Rectal smooth muscle tissue (tissue), 1 donor: ENCODE results near the gene PLCB1.
A peak's percentile ranks its signal among the peaks of the same experiment; 100 is the strongest.

Experiments
- H3K27ac ChIP-seq: one replicate; pipeline ENCODE4 v1.7.0; 2013; ENCODE audit warnings: low read depth, low read length, inconsistent platforms
- H3K27me3 ChIP-seq: one replicate; pipeline ENCODE4 v1.7.0; 2013; ENCODE audit warnings: low read length; ENCODE audit not compliant: control insufficient read depth, insufficient read depth
- H3K36me3 ChIP-seq: one replicate; pipeline ENCODE4 v1.7.0; 2013; ENCODE audit warnings: low read length; ENCODE audit not compliant: control insufficient read depth, insufficient read depth
- H3K4me1 ChIP-seq: one replicate; pipeline ENCODE4 v1.7.0; 2013; ENCODE audit warnings: low read length; ENCODE audit not compliant: control insufficient read depth, insufficient read depth
- H3K4me3 ChIP-seq: one replicate; pipeline ENCODE4 v1.7.0; 2013; ENCODE audit warnings: low read length
- H3K9ac ChIP-seq: one replicate; pipeline ENCODE4 v1.7.0; 2013; ENCODE audit warnings: low read length

PLCB1 gene

DNA sequence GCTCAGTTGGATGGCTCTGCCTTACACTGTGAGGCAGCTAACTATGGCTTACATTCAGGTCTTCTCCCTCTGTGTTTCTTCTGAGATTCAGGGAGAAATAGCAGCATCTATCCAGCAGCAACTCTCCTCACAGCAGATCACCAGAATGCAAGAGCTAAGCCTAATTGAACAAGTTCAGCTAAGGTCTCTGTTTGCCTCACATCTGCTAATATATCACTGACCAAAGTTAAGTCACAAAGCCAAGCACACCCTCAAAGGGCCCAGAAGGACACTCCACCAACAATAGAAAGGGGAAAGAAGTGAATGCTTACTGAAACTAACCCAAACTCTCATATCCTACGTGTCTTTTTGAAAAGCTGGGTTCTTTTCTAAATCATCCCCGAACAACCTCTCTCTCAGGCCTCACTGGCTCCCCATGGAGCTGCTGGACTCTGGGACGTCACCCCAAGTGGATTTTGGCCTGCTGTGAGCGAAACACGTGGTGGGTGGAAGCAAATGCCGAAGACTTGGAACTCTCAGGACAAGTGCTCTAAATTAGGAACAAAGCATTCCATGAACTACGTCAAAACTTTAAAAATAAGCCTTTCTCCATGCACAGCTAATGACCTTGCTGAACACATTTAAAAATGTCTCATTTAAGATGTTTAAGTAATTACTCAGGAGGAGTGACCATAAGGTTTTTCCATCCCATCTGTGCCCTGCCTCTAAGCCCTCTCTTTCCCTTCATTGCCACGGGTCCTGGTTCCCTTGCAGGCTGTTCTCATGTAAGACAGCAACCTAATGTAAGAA lies 769.4 kb downstream of the PLCB1 start:
- no peaks in the 10 kb centered on the region for H3K27me3 ChIP-seq
- peak overlapping the region; percentile 52 for H3K27ac ChIP-seq
- no peak overlapping the region for H3K9ac ChIP-seq
- peaks cover 5% of the 10 kb centered on the region for H3K4me1 ChIP-seq
- no peak overlapping the region for H3K4me3 ChIP-seq
- no peaks in the 10 kb centered on the region for H3K36me3 ChIP-seq

DNA sequence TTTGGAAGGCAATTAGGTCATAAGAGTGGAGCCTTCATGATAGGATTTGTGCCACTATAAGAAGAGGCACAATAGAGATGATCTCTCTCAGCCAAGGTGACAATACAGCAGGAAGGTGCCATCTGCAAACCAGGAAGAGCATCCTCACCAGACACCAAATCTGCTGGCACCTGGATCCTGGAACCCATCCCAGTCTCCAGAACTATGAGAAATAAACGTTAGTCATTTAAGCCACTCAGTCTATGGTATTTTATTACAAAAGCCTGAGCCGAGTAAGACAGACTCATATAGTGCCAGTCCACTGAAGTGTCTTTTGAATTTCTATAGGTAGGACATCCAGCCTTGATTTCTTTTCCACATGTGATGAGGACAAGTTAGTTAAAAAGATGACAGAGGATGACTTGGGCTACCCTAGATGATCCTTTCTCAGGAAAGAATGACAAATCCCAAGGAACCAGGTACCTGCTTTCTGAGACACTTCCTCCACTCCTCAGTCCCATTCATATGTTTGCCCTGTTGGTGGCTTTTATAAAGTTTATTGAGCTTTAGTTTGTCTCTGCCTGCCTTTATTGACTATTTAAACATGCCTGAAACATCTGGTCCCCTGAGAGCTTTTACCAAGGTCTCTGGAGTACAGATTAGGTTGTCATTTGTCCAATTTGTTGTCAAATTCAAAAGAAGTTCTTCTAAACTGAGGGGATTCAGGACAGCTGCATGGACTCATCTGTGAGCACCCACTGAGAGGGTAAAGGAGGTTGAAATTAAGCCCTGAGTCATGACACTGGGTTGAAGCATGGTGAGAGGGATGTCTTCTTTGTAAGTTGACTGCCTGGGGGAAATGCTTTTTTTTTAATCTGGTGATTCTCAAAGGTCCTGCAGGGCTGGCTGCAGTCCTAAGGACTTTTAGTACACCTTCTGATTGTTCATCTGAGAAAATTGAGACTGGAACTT lies 771.9 kb downstream of the PLCB1 start:
- Histone ChIP-seq H3K4me1 (peaks cover 5% of the 10 kb centered on the region), H3K27ac (no peak overlapping the region), H3K27me3 (no peaks in the 10 kb centered on the region), H3K4me3 (no peak overlapping the region), H3K9ac (no peak overlapping the region), H3K36me3 (no peaks in the 10 kb centered on the region)

GRCh38 chr20:8909596-8909995 lies 777.5 kb downstream of the PLCB1 start:
- Histone ChIP-seq H3K9ac (no peak overlapping the region), H3K4me1 (no peaks in the 10 kb centered on the region), H3K36me3 (no peaks in the 10 kb centered on the region), H3K4me3 (no peak overlapping the region), H3K27me3 (no peaks in the 10 kb centered on the region), H3K27ac (no peak overlapping the region)

- H3K4me1 ChIP-seq: no peaks in the 10 kb centered on the region
- H3K27ac ChIP-seq: no peak overlapping the region
- H3K27me3 ChIP-seq: no peaks in the 10 kb centered on the region
- H3K36me3 ChIP-seq: no peaks in the 10 kb centered on the region
- H3K4me3 ChIP-seq: no peak overlapping the region
- H3K9ac ChIP-seq: no peak overlapping the region
Observed at GRCh38 chr20:8912096-8912495, 780.0 kb downstream of the PLCB1 start.

DNA sequence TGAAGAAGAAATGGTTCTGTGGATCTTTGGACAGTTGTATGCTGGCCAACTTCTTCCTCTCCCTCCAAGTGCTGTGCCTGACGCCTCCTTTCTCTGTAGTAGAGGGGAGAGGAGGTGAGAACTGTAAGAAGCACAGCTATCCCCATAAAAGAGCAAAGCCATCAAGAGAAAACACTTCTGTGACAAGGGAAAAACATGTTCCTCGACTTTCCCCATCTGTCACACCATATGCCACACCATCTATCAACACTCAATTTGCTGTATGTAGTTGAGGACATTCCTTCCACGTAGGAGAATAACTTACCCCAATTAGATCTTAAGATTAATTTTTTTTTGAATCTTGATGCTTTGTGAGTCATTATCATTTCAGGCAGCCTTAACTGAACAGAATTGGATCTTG lies 780.7 kb downstream of the PLCB1 start:
- H3K27me3 ChIP-seq: no peaks in the 10 kb centered on the region
- no peak overlapping the region for H3K9ac ChIP-seq
- no peak overlapping the region for H3K4me3 ChIP-seq
- H3K4me1 ChIP-seq: no peaks in the 10 kb centered on the region
- H3K27ac ChIP-seq: no peak overlapping the region
- no peaks in the 10 kb centered on the region for H3K36me3 ChIP-seq

- H3K4me3 ChIP-seq: no peak overlapping the region
- no peaks in the 10 kb centered on the region for H3K27me3 ChIP-seq
- H3K4me1 ChIP-seq: no peaks in the 10 kb centered on the region
- H3K9ac ChIP-seq: no peak overlapping the region
- H3K36me3 ChIP-seq: no peaks in the 10 kb centered on the region
- no peak overlapping the region for H3K27ac ChIP-seq
Observed at GRCh38 chr20:8913456-8913855, 781.4 kb downstream of the PLCB1 start.

DNA sequence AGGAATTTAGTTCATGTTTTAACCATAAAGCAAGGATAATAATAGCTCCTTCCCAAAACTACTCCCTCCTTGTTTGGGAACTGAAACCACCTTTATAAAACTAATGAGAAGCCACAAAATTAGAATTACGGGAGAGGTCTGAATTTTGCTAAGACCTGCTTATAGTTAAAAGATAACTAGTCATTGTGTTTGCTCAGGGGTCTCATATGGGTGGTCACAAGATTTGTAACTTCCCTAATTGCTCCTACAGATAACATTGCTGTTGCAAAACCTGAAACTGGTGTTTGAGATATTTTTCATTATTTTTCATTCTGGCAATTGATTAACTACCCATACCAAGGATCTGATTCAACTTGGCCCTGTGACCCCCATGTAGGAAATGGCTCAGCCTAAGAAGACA lies 782.4 kb downstream of the PLCB1 start:
- H3K4me1 ChIP-seq: no peaks in the 10 kb centered on the region
- no peaks in the 10 kb centered on the region for H3K36me3 ChIP-seq
- no peaks in the 10 kb centered on the region for H3K27me3 ChIP-seq
- no peak overlapping the region for H3K27ac ChIP-seq
- H3K4me3 ChIP-seq: no peak overlapping the region
- no peak overlapping the region for H3K9ac ChIP-seq

DNA sequence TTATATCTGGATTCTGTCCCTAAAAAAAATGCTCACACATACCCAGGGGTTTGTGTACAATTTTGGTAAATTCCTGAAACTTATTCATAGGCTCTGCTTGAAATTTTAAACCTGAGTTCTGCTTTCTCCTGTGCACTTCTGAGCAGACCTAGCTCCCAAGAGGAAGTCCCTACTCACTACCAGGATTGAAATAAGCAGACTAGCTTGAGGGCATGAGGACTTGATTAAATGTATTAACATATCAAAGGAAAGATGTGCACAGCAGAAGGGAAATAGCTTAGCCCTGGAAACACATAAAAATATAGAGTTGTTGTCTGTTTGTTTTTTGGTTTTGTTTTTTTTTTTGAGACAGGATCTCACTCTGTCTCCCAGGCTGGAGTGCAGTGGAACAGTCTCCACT lies 785.0 kb downstream of the PLCB1 start:
- H3K4me3 ChIP-seq: no peak overlapping the region
- no peaks in the 10 kb centered on the region for H3K27me3 ChIP-seq
- no peak overlapping the region for H3K9ac ChIP-seq

GRCh38 chr20:8918145-8918544 lies 786.1 kb downstream of the PLCB1 start:
- Histone ChIP-seq H3K27ac (no peak overlapping the region), H3K4me1 (no peaks in the 10 kb centered on the region), H3K27me3 (no peaks in the 10 kb centered on the region), H3K36me3 (no peaks in the 10 kb centered on the region), H3K9ac (no peak overlapping the region), H3K4me3 (no peak overlapping the region)

More for the DNA sequence above, 785.0 kb downstream of the PLCB1 start:
- no peak overlapping the region for H3K27ac ChIP-seq
- no peaks in the 10 kb centered on the region for H3K4me1 ChIP-seq
- no peaks in the 10 kb centered on the region for H3K36me3 ChIP-seq

- Histone ChIP-seq H3K4me3 (no peak overlapping the region), H3K27ac (no peak overlapping the region), H3K36me3 (no peaks in the 10 kb centered on the region), H3K4me1 (no peaks in the 10 kb centered on the region), H3K27me3 (no peaks in the 10 kb centered on the region), H3K9ac (no peak overlapping the region)
Observed at GRCh38 chr20:8924539-8924938, 792.5 kb downstream of the PLCB1 start.

GRCh38 chr20:8930726-8931125 lies 798.7 kb downstream of the PLCB1 start:
- Histone ChIP-seq H3K36me3 (no peaks in the 10 kb centered on the region), H3K27ac (no peak overlapping the region), H3K9ac (no peak overlapping the region), H3K4me1 (no peaks in the 10 kb centered on the region), H3K27me3 (no peaks in the 10 kb centered on the region), H3K4me3 (no peak overlapping the region)

DNA sequence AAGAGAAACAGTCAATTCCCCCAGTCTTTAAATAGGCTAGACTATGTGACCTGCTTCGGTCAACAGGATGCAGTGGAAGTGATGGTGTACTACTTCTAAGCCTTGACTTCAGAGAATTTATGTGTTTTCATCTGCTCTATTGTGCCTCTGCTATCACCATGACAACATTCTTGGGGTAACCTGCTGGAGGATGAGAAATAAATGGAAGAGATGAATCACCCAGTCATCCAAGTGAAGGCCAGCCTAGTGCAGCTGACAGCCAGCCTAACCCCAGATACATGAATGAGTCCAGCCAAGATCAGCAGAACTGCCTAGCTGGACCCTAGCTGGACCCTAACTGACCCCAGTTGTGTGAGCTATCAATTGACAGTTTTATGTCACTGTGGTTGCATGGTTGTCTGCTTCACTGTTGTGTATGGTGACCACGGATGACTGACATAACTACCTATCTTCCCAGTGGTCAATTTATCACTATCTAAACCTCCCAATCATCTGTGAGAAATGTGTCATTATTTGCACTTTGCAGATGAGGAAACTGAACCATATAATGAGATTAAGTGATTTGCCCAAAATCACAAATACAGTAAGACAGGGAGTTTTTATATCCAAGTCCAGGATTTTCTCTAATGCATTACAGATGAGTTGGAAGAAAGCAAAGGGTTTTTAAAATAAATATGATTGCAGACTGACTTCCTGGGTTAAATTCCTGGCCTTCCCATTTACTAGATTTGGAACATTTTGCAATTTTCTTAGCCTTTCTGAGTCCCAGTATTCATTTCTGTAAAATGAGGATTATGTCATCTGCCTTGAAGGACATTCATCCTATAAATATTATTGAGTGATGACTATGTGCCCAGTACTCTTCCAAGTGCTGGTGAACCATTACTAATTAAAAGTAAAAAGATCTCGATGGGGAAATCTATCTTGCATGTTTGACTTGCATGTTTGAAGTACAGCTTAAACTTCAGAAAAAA lies 800.4 kb downstream of the PLCB1 start:
- no peak overlapping the region for H3K27ac ChIP-seq
- H3K4me1 ChIP-seq: no peaks in the 10 kb centered on the region

More for the DNA sequence above, 800.4 kb downstream of the PLCB1 start:
- Histone ChIP-seq H3K36me3 (no peaks in the 10 kb centered on the region), H3K4me3 (no peak overlapping the region), H3K9ac (no peak overlapping the region), H3K27me3 (no peaks in the 10 kb centered on the region)
